Femur (tissue), 1 donor: Measurements from ENCODE around the gene TRERF1.

Source experiments
- DNase-seq: peaks from one replicate; pipeline ENCODE4 v3.0.0-alpha.2; 2017

TRERF1 gene

DNA sequence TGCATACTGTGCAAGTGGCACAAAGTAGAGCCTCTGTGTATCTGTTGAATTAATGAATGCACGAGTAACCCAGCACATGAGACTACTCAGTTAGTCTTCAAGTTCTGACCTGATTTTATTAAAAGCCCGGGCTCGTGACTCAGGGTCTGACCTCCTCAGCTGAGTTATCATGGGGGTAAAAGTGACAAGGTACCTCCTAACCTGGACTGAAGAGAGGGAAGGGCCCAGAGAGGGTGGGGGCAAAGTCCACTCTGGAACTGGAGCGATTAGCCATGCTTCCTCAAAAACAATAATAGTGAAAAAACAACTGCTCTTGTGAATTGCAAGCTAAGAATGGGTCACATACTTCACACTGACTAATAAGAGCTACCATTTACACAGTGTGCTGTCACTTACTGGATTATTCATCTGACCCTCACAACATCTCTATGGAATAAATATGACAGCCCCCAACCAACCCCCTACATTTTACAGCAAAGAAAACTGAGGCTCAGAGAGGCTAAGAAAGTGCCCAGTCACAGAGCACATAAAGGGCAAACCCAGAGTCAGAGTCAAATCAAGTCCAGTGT, 26.7 kb downstream of the TRERF1 start:
- DNase-seq = no peak

DNA sequence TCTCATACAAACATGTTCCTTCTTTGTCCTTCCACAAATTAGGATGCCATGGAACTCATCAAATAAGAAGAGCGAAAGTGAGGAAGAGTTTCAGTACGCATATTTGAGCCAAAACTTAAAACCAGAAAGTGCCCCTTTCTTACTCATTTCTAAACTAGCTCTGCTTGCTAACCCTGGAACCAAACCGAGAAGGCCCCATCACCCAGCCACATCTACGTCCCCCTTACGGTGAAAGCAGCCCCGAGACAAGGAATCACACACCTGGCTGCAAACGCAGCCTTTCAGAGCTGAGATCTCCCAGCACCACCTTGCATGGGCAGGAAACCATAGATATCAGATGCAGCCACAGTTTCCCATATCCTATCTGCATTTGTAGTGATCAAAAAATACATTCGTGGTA, 28.5 kb downstream of the TRERF1 start:
- DNase-seq = no peak

DNA sequence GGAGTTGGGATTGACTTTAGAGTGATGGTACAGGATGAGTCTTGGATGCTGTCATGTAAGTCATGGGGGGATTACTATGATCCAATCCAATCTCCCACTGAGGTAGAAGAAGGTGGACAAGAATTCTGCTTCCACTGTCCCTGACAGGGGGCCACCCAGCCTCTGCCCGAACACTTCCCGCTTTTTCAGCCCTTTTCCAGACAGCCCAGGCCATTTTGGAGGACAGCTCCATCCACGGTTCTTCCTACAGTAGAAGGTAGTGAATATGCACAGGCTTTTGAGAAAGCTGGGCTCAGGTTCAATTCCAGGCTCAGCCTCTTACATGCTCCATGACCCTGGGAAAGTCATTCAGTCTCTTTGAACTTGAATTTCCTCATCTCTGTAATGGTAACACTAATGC, 31.0 kb downstream of the TRERF1 start:
- DNase-seq = no peak

- no peak for DNase-seq
These were observed 32.0 kb downstream of the TRERF1 start for GRCh38 chr6:42419490-42420280.

- no peak for DNase-seq
These were observed 33.0 kb downstream of the TRERF1 start for GRCh38 chr6:42418724-42419123.

GRCh38 chr6:42417641-42418112, 34.0 kb downstream of the TRERF1 start:
- DNase-seq = peak; percentile 55

- no peak for DNase-seq
These were observed 40.3 kb downstream of the TRERF1 start for GRCh38 chr6:42411406-42411805.

DNA sequence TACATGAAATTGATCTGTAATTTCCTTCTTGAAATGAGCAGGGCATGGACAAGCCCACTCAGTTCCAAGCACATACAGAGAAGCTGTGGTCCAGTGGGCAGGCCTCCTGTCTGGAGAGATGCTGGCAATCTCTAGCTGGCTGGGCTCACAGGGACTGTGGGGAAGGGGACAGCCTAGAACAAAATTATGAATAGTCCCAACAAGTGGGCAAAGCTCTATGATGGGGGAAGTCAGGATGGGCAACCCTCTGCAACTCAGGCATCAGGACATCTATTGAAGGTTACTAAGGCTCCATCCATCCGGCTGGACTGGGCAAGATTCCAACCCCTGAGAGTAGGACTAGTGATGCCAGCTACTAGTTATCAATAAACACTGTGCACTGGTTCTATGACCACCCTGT, 40.9 kb downstream of the TRERF1 start:
- no peak for DNase-seq

DNA sequence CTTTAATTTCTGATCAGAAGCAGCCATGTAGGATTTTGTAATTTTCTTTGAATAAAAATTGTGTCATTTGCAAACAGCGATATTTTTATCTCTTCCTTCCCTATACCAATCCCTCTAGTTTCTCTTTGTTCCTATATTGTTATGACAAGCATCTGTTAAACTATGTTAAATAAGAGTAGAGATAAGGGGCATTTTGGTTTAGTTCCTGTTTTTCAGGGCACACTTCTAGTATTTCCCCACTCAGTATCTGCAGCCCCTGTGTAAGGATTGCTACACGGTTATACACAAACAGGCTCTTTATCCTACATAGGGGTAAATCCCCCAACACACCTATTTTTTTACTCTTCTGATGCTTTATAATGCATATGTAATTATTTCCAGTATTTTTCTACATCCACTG, 42.1 kb downstream of the TRERF1 start:
- DNase-seq = no peak

- no peak for DNase-seq
These were observed 44.3 kb downstream of the TRERF1 start for GRCh38 chr6:42407379-42407778.

DNA sequence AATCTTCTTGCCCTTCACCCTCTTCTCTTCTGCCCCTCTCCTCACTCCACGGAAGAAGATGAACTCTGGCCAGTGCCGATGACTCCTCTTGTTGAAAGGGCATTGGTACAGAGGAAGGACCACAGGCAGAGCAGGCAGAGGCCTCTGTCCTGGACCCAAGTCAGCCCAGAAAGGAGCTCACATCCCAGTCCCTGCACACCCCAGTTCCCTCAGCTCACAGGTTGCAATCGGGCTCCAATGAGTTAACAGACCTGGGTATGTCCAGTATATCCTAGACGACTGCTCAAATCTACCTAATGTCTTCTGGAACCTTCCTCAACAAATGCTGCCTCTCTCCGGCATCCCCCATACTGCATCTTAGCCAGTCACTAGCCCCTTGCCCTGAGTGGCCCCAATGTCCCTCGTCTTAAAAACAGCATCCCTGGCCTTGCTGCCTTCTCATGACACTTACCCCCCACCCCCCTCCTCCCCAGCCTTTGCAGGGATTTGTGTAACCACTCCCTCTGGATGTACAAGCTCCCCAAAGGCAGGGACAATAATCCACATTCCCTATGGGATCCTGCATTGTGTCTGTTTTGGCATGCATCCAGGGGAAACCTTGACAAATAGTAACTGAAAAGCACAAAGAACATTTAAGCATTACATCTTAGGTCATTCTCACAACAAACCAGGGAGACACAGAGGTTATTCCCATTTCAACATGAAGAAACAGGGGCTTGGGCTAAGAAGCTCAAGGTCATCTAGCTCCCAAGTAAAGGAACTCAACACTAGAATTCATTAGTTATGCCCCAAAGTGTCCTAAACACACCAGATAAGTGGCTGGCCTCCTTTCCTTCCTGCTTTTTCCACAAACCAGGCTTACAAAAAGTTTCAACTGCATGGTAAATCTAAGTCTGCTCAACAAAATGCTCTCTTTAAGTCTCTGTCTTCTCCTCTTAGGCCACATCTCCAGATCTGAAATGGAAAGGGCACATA, 45.1 kb downstream of the TRERF1 start:
- no peak for DNase-seq

DNA sequence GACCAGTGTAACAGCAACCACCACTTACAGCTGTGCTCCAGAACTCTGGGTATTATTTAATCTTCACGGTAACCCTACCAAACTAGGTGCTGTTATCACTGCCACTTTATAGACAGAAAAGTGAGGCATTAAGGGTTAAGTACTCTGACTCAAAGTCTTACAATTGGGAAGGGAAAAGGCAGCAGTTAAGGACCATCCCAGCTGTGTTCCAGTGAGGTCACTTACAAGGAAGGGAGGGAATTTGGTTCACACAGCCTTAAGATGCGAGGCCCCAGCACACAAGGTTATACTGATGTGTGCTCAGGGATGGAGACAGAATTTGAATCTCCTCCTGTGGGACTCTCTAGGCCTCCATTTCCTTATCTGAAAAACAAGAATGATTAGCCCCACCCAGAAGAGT, 46.7 kb downstream of the TRERF1 start:
- DNase-seq = no peak

DNA sequence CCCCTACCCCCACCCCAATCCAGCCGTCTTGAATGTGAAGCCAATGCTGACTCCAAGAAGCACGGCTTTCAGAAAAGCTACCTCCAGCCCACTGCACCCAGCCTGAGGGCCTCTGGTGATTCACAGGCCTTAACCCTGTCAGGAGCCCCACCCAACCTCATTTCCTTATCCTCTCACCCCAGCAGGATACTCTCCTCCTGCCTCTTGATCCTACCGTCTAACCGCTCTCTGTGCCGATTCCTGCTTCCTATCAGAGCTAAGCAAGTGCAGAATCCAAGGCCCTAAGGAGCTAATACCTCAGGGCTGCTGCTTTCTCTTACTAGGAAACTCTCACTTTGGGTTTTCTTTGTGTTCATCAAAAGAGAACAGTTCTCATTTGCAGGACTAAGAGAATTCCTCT, 47.2 kb downstream of the TRERF1 start:
- peak; percentile 31 for DNase-seq

GRCh38 chr6:42403831-42404230, 47.9 kb downstream of the TRERF1 start:
- no peak for DNase-seq

- DNase-seq = no peak
These were observed 48.3 kb downstream of the TRERF1 start for GRCh38 chr6:42403421-42403820.

DNA sequence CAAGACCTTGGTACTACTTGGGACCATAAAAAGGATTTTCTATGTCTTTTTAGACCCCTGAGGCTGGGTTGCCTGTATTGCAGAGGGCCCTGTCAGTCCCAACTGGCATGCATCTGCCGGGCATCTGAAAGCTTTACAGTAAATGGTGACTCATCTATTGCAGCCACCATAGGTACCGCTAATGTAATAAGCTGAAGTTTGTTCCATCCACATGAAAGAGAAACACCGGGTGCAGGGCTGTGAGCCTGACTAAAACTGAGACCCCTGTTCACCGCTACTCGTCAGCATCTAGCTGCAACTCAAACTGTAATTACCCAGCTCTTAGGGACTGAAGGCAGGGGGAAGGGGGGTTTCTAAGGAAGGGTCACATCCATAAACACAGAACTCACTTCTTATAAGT, 49.5 kb downstream of the TRERF1 start:
- DNase-seq = no peak

- DNase-seq = no peak
These were observed 50.1 kb downstream of the TRERF1 start for GRCh38 chr6:42401613-42401951.

GRCh38 chr6:42400886-42401612, 50.7 kb downstream of the TRERF1 start:
- no peak for DNase-seq

- DNase-seq = peak; percentile 32
These were observed 51.5 kb downstream of the TRERF1 start for GRCh38 chr6:42400061-42400760.

DNA sequence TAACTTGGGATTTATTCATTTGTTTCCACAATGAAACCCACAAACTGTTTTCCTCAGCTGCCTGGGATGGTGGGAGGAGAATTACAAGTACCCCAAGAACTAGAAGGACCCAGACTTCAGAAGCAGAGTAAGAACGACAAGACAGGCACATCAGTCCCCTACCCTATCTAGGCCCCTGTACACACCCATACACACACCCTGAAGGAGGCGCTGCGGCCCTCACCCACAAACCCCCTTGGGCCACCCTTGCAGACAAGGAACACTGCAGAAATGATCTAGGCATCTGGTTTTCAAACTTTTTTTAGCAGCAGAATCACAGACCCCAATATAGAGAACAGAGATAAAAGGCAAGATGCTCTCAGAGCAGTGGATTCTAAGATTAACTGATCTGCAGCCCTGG, 55.0 kb downstream of the TRERF1 start:
- no peak for DNase-seq

- no peak for DNase-seq
These were observed 56.7 kb downstream of the TRERF1 start for GRCh38 chr6:42394881-42395620.

- DNase-seq = no peak
These were observed 57.6 kb downstream of the TRERF1 start for GRCh38 chr6:42394151-42394550.
